ENCODE measurements around the gene ATAT1.

GRCh38 chr6:30687659-30688431 is 61.2 kb downstream of the ATAT1 start:
- TF ChIP-seq CTCF (IDR thresholded peaks at IDR 0.05), result no peak
- TF ChIP-seq, protein P1, sequence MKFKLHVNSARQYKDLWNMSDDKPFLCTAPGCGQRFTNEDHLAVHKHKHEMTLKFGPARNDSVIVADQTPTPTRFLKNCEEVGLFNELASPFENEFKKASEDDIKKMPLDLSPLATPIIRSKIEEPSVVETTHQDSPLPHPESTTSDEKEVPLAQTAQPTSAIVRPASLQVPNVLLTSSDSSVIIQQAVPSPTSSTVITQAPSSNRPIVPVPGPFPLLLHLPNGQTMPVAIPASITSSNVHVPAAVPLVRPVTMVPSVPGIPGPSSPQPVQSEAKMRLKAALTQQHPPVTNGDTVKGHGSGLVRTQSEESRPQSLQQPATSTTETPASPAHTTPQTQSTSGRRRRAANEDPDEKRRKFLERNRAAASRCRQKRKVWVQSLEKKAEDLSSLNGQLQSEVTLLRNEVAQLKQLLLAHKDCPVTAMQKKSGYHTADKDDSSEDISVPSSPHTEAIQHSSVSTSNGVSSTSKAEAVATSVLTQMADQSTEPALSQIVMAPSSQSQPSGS (CRISPR knock-in tag; IDR thresholded peaks at IDR 0.05; ENCODE audit: borderline replicate concordance, low read depth), result no peak
- TF ChIP-seq, protein P2, sequence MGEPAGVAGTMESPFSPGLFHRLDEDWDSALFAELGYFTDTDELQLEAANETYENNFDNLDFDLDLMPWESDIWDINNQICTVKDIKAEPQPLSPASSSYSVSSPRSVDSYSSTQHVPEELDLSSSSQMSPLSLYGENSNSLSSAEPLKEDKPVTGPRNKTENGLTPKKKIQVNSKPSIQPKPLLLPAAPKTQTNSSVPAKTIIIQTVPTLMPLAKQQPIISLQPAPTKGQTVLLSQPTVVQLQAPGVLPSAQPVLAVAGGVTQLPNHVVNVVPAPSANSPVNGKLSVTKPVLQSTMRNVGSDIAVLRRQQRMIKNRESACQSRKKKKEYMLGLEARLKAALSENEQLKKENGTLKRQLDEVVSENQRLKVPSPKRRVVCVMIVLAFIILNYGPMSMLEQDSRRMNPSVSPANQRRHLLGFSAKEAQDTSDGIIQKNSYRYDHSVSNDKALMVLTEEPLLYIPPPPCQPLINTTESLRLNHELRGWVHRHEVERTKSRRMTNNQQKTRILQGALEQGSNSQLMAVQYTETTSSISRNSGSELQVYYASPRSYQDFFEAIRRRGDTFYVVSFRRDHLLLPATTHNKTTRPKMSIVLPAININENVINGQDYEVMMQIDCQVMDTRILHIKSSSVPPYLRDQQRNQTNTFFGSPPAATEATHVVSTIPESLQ (CRISPR knock-in tag; IDR thresholded peaks at IDR 0.05), result no peak
- TF ChIP-seq FOXJ3 (CRISPR knock-in tag; IDR thresholded peaks at IDR 0.05; ENCODE audit: borderline replicate concordance), result no peak
- no peak for TF ChIP-seq ZNF671 (CRISPR knock-in tag; IDR thresholded peaks at IDR 0.05)
- TF ChIP-seq TP53 (CRISPR knock-in tag; IDR thresholded peaks at IDR 0.05), result no peak

All from WTC11 (cell line).